Suprapubic skin (tissue), 3 donors: ENCODE data around the gene AUTS2.

Experiments
- CTCF ChIP-seq, 2 donors: fragments of 200-600 bp in 1 of 2; fragments of 450-650 bp in 1 of 2; sonication (generic) in 1 of 2; IDR thresholded peaks; one replicate each; pipeline ENCODE4 v1.5.1; 2016 to 2019; ENCODE audit warnings: antibody characterized with exemption in 2 of 2, mild to moderate bottlenecking in 1 of 2, moderate library complexity in 1 of 2
- POLR2A ChIP-seq, 2 donors: fragments of 450-650 bp; IDR thresholded peaks; one replicate each; pipeline ENCODE4 v1.6.1; 2017; ENCODE audit warnings: antibody characterized with exemption in 2 of 2, mild to moderate bottlenecking in 2 of 2, moderate library complexity in 2 of 2

GRCh38 chr7:69685293-69685631 lies 87.0 kb downstream of the AUTS2 start:
- TF ChIP-seq POLR2A (IDR thresholded peaks at IDR 0.05) (no peak), CTCF (IDR thresholded peaks at IDR 0.05) (no peak)
